Gastrocnemius medialis (tissue), 4 donors: ENCODE results near the gene ATAD1.

Experiments
- POLR2A ChIP-seq, 2 donors: fragments of 450-650 bp; IDR thresholded peaks; one replicate each; pipeline ENCODE4 v1.6.1; 2017; ENCODE audit warnings: antibody characterized with exemption in 2 of 2, mild to moderate bottlenecking in 2 of 2, moderate library complexity in 2 of 2
- TF ChIP-seq, protein P1 (sequence below), 5 experiments: fragments of 450-650 bp in 3 of 5; fragments of 200-600 bp in 2 of 5; sonication (generic) in 2 of 5; IDR thresholded peaks in 4 of 5; conservative IDR thresholded peaks in 1 of 5; 1 replicate in 4 of 5; 2 replicates in 1 of 5; pipeline ENCODE4 v1.5.1; 2016 to 2019; ENCODE audit warnings: antibody characterized with exemption in 5 of 5, mild to moderate bottlenecking in 3 of 5, moderate library complexity in 3 of 5

GRCh38 chr10:87734987-87735827, 82.8 kb downstream of the ATAD1 start:
- TF ChIP-seq, protein P1, sequence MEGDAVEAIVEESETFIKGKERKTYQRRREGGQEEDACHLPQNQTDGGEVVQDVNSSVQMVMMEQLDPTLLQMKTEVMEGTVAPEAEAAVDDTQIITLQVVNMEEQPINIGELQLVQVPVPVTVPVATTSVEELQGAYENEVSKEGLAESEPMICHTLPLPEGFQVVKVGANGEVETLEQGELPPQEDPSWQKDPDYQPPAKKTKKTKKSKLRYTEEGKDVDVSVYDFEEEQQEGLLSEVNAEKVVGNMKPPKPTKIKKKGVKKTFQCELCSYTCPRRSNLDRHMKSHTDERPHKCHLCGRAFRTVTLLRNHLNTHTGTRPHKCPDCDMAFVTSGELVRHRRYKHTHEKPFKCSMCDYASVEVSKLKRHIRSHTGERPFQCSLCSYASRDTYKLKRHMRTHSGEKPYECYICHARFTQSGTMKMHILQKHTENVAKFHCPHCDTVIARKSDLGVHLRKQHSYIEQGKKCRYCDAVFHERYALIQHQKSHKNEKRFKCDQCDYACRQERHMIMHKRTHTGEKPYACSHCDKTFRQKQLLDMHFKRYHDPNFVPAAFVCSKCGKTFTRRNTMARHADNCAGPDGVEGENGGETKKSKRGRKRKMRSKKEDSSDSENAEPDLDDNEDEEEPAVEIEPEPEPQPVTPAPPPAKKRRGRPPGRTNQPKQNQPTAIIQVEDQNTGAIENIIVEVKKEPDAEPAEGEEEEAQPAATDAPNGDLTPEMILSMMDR (IDR thresholded peaks at IDR 0.05 in 4 of 5, conservative IDR thresholded peaks at IDR 0.05 in 1 of 5), result peak; percentile 30 to 67 (median 56)
- no peak for TF ChIP-seq POLR2A (IDR thresholded peaks at IDR 0.05)
